Measurements from ENCODE around the gene ITIH3.

ITIH3 gene

GRCh38 chr3:52847241-52847640 lies 52.6 kb downstream of the ITIH3 start:
- no peak for TF ChIP-seq CTCF (IDR thresholded peaks at IDR 0.05; ENCODE audit: low read depth, low read length)

GRCh38 chr3:52847726-52848125 lies 53.1 kb downstream of the ITIH3 start:
- no peak for DNase-seq (ENCODE audit: extremely low read depth, low read depth)
- no peak for TF ChIP-seq CTCF (IDR thresholded peaks at IDR 0.05; ENCODE audit: low read depth, low read length)

More at GRCh38 chr3:52847241-52847640, 52.6 kb downstream of the ITIH3 start:
- DNase-seq (ENCODE audit: extremely low read depth, low read depth) = no peak

- no peak for DNase-seq (ENCODE audit: extremely low read depth, low read depth)
- no peak for TF ChIP-seq CTCF (IDR thresholded peaks at IDR 0.05; ENCODE audit: low read depth, low read length)
These were observed 54.0 kb downstream of the ITIH3 start for GRCh38 chr3:52848617-52849016.

- no peak for TF ChIP-seq CTCF (IDR thresholded peaks at IDR 0.05; ENCODE audit: low read depth, low read length)
- DNase-seq (ENCODE audit: extremely low read depth, low read depth) = no peak
These were observed 55.1 kb downstream of the ITIH3 start for GRCh38 chr3:52849656-52850055.

- peak; percentile 64 for TF ChIP-seq CTCF (IDR thresholded peaks at IDR 0.05; ENCODE audit: low read depth, low read length)
- no peak for DNase-seq (ENCODE audit: extremely low read depth, low read depth)
These were observed 56.8 kb downstream of the ITIH3 start for GRCh38 chr3:52851348-52851747.

- no peak for DNase-seq (ENCODE audit: extremely low read depth, low read depth)
- no peak for TF ChIP-seq CTCF (IDR thresholded peaks at IDR 0.05; ENCODE audit: low read depth, low read length)
These were observed 57.8 kb downstream of the ITIH3 start for GRCh38 chr3:52852419-52852818.

- TF ChIP-seq CTCF (IDR thresholded peaks at IDR 0.05; ENCODE audit: low read depth, low read length) = no peak
- no peak for DNase-seq (ENCODE audit: extremely low read depth, low read depth)
These were observed 59.4 kb downstream of the ITIH3 start for GRCh38 chr3:52854013-52854412.
